ENCODE results near the gene IRX6.

IRX6 gene

DNA sequence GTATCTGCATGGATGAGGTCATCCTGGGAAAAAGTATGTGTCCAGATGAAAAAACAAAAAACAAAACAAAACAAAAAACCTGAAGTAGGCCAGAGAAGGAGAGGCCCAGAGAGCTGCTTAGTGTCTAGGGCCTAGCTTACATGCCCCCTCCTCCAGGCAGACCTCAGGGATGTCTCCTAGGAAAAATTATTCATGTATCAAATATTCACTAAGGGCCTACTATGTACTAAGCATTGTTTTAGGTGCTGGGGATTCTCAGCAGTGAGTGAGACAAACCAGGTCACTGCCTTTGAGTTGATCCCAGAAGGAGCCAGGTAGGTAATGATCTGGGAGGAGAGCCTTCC lies 49.5 kb downstream of the IRX6 start:
- TF ChIP-seq, protein P1, sequence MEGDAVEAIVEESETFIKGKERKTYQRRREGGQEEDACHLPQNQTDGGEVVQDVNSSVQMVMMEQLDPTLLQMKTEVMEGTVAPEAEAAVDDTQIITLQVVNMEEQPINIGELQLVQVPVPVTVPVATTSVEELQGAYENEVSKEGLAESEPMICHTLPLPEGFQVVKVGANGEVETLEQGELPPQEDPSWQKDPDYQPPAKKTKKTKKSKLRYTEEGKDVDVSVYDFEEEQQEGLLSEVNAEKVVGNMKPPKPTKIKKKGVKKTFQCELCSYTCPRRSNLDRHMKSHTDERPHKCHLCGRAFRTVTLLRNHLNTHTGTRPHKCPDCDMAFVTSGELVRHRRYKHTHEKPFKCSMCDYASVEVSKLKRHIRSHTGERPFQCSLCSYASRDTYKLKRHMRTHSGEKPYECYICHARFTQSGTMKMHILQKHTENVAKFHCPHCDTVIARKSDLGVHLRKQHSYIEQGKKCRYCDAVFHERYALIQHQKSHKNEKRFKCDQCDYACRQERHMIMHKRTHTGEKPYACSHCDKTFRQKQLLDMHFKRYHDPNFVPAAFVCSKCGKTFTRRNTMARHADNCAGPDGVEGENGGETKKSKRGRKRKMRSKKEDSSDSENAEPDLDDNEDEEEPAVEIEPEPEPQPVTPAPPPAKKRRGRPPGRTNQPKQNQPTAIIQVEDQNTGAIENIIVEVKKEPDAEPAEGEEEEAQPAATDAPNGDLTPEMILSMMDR (IDR thresholded peaks at IDR 0.05; ENCODE audit: insufficient read depth, low read length, missing control alignments), result no peak
- POLR2A ChIA-PET, result no interaction called here
- CTCF ChIA-PET, result interaction anchor here (1.0 to 1.6 kb wide), 2 partner anchors 91 to 1823 kb away, joined by 3 to 5 read pairs; no protein-coding TSS in a partner anchor
- H3K4me3 ChIP-seq (ENCODE audit: low read depth, low read length), result no peak overlapping the region
- no peak for DNase-seq (ENCODE audit: low read depth, low spot score)

DNA sequence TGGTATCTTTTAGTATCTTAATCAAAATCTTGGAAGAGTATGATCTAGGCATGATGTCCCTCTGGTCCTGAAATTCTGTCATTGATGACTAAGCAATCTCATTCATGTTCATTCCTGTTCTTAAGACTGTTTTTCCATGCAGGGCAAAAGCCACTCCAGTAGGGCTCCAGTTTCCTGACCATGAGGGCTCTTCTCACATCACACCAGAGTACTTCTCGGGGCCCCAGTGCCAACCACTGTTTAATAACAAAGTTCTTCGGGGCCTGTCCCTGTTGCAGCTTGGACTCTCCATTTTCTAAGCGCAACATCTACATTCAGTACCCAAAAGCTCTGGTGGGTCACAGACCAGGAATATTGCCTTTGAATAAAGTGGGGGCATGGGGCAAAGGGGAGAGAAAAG lies 52.0 kb downstream of the IRX6 start:
- TF ChIP-seq, protein P1 (IDR thresholded peaks at IDR 0.05; ENCODE audit: insufficient read depth, low read length, missing control alignments), result no peak
- DNase-seq (ENCODE audit: low read depth, low spot score), result no peak
- no peak overlapping the region for H3K4me3 ChIP-seq (ENCODE audit: low read depth, low read length)
- POLR2A ChIA-PET, result no interaction called here
- CTCF ChIA-PET, result no interaction called here

DNA sequence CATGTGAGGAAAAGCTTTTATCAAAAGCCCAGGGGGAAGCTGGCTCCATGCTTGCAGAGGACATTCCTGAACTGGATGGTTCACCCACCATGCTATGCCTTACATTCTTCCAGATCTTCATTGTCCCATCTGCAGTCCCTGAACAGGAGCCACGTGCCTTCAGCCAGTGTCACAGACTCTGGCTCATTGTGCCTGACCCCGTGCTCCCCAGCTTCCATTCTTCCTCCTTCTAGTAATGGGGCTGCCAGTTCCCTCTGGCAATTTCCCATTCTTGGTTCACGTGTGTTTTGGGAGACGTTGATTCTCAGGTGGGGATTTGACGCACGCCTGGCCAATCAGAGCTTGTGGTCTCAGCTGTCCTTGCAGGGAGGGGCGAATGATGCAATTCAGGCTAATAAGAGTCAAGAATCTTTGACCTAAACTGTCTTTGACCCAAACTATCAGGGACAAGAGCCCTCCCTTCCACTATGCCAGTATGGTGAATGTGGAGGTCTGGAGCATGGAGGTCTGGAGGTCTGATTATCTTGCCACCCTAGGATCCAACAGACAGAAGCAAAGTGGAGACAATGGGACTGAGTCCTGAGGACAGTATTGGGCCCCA lies 52.7 kb downstream of the IRX6 start:
- TF ChIP-seq, protein P1 (IDR thresholded peaks at IDR 0.05; ENCODE audit: insufficient read depth, low read length, missing control alignments), result no peak
- DNase-seq (ENCODE audit: low read depth, low spot score), result no peak
- H3K4me3 ChIP-seq (ENCODE audit: low read depth, low read length), result no peak overlapping the region
- CTCF ChIA-PET, result no interaction called here
- POLR2A ChIA-PET, result no interaction called here

DNA sequence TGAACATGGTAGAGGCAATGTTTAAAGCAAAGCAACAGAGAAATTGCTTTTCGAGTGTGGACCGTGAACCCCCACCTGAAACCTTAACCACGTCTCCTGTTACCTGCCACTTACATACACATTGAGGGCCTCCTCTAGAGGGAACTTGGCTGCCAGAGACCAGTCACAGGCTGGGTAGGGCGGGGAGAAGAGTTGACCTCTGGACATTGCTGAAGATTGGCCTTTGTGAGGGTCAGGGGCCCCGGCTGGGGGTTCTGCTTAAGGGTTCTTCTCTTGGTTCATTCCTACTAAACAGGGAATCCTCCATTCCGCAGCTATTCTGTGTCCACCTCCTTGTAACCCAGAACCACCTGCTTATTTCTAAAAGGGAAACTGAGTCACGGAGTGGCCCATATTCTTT lies 53.8 kb downstream of the IRX6 start:
- no peak for DNase-seq (ENCODE audit: low read depth, low spot score)
- TF ChIP-seq, protein P1 (IDR thresholded peaks at IDR 0.05; ENCODE audit: insufficient read depth, low read length, missing control alignments), result no peak
- no peak overlapping the region for H3K4me3 ChIP-seq (ENCODE audit: low read depth, low read length)
- ChIA-PET POLR2A (no interaction called here), CTCF (no interaction called here)

DNA sequence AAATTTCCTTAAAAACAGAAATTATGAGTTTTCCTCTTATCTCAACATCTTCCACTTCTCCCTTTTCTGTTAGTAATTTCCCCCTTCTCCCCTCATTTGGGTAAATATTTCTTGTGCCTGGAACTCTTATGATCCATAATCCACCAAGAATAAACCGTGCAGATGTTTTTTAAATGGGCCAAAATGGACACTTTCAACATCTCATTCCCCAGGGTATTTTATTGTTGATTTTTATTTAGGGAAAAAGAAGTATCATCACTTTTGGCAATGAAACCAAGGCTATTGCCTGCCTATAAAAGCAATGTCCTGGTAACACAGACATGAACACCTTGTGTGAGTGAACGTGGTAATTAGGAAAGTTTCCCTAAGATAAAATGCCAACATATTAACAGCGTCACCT lies 54.6 kb downstream of the IRX6 start:
- no peak for DNase-seq (ENCODE audit: low read depth, low spot score)
- no peak overlapping the region for H3K4me3 ChIP-seq (ENCODE audit: low read depth, low read length)
- POLR2A ChIA-PET, result no interaction called here
- TF ChIP-seq, protein P1 (IDR thresholded peaks at IDR 0.05; ENCODE audit: insufficient read depth, low read length, missing control alignments), result no peak
- CTCF ChIA-PET, result interaction anchor here (1.1 kb wide), 1 partner anchor 10 kb away, joined by 4 read pairs; no protein-coding TSS in a partner anchor

DNA sequence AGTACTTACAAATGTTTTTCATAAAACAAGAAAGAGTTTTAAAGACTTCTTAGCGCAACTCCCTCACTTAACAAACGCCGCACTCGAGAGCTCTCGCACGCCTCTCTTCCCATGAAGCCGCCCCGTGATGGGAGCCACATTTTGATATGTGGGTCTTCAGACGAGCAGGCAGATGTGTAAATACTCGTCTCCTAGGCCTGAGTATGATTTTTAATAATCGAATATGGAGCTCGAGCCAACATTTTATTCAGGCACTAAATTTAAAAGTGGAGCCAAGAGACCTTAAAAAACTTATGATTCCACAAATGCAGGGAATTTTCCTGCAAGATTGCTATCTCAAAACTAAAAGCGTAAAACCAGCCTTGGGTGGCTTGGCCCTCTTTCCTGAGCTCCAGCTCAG lies 55.4 kb downstream of the IRX6 start:
- TF ChIP-seq, protein P1 (IDR thresholded peaks at IDR 0.05; ENCODE audit: insufficient read depth, low read length, missing control alignments), result no peak
- H3K4me3 ChIP-seq (ENCODE audit: low read depth, low read length), result no peak overlapping the region
- ChIA-PET CTCF (interaction anchor here (1.1 kb wide), 1 partner anchor 9 kb away, joined by 4 read pairs; no protein-coding TSS in a partner anchor), POLR2A (no interaction called here)
- DNase-seq (ENCODE audit: low read depth, low spot score), result no peak
